IMR-90 (cell line): Measurements from ENCODE around the gene MLLT10.

Experiments
- FOS ChIP-seq: fragments of 150-350 bp; IDR thresholded peaks from 2 replicates; pipeline ENCODE4 v1.6.1; 2016; ENCODE audit warnings: low read depth, low read length
- TF ChIP-seq, protein P1 (sequence below): conservative IDR thresholded peaks from 2 replicates; pipeline ENCODE4 v1.5.1; 2012; ENCODE audit warnings: mild to moderate bottlenecking, low read depth, low read length, improper control_type of control experiment

DNA sequence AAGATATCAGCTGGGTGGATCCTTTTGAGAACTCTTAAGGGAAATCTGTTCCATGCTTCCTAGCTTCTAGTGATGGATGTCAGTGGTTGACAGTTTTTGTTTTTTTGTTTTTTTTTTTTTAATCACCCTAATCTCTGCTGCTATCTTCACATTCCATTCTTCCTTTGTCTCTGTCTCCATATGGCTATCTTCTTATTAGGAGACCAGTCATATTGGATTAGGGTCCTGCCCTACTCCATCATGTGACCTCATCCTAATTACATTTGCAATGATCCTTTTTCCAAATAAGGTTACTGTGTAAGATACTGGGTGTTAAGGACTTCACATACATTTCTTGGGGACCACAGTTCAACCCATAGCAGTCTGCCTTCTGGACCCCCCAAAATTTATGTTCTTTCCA lies 69.7 kb downstream of the MLLT10 start:
- TF ChIP-seq, protein P1, sequence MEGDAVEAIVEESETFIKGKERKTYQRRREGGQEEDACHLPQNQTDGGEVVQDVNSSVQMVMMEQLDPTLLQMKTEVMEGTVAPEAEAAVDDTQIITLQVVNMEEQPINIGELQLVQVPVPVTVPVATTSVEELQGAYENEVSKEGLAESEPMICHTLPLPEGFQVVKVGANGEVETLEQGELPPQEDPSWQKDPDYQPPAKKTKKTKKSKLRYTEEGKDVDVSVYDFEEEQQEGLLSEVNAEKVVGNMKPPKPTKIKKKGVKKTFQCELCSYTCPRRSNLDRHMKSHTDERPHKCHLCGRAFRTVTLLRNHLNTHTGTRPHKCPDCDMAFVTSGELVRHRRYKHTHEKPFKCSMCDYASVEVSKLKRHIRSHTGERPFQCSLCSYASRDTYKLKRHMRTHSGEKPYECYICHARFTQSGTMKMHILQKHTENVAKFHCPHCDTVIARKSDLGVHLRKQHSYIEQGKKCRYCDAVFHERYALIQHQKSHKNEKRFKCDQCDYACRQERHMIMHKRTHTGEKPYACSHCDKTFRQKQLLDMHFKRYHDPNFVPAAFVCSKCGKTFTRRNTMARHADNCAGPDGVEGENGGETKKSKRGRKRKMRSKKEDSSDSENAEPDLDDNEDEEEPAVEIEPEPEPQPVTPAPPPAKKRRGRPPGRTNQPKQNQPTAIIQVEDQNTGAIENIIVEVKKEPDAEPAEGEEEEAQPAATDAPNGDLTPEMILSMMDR: no peak
- TF ChIP-seq FOS: no peak
